CD4-positive, alpha-beta T cell treated with Interleukin-6 at 100 ng/mL for 8 hours (primary cell): Measurements from ENCODE around the gene STXBP1.

Experiments
- DNase-seq: peaks from one replicate; pipeline ENCODE4 v3.0.0-alpha.2; 2020; ENCODE audit warnings: mixed read lengths, low spot score

Gene STXBP1

GRCh38 chr9:127715470-127716337, 103.6 kb downstream of the STXBP1 start, which contains the start of the genes PTRH1 and TTC16:
Gene PTRH1, minus strand, starts transcription at chr9:127715663. Its CDS starts 24 bp downstream, at chr9:127715639.
Gene TTC16, plus strand, starts transcription at chr9:127716079. Its CDS starts 67 bp downstream, at chr9:127716146.
- DNase-seq = peak; percentile 93

- DNase-seq = no peak
These were observed 104.3 kb downstream of the STXBP1 start for GRCh38 chr9:127716412-127716811.

- no peak for DNase-seq
These were observed 105.7 kb downstream of the STXBP1 start for GRCh38 chr9:127717766-127718165.

DNA sequence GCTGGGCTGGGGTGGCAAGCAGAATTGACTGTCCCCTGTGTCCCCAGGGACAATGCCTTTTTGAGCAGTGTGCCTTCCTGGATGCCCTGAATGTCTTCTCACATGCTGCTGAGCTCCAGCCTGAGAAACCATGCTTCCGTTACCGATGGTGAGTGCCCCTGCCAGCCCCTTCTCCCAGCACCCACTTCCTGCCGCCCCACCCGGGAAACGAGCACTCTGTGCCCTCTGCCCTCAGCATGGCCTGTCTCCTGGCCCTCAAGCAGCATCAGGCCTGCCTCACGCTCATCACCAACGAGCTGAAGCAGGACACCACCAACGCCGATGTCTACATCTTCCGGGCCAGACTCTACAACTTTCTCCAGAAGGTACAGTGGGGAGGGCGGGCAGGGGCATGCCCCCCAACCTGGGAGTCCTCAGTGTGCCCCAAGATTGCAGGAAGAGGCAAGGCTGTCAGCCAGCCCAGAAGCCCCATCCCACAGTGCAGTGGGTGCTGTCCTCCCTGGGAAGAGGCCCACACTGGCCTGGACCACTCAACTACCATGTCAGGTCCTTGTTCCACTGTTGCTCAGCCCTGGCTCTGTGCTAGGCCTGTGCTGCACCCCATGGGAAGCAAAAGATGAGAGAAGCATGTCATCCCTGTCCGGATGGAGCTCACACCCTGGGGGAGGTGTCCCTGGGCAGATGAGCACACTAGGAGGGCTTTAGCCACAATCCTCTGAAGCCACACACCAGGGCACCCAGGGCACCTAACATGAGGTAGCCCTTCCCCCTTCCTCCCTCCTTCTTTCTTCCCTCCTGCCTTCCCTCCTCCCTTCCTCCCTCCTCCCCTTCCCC, 108.2 kb downstream of the STXBP1 start:
- peak; percentile 46 for DNase-seq

DNA sequence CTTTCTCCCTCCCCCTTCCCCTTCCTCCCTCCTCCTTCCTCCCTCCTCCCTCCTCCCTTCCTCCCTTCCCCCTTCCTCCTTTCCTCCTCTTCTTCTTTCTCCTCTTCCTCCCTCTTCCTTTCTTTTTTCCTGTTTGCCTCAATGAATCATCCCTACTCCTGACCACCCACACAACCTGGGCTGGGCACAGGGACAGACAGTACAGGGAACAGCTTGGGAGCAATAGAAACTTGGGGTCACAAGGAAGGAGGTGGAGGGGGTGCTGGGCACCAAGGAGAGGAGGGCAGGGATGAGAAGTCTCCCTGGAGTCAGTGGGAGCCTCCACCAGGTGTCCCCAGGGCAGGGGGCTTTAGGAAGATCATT, 108.8 kb downstream of the STXBP1 start:
- DNase-seq = no peak

DNA sequence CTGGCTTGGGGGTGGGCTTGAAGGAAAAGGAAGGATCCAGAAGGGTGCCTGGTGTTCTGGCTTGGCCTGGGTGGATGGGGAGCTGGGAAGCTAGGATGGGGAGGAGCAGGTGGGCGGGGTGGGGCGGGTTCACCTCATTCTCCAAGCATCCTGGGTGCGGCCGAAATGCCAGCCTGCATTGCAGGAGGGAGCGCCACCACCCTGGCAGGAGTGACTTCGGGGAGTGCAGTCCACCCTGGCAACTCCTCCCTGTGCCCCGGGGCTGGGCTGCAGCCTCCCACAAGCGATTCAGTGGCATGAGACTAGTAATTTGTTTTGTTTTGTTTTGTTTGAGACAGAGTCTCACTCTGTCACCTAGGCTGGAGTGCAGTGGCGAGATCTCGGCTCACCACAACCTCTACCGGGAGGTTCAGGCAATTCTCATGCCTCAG, 109.3 kb downstream of the STXBP1 start:
- DNase-seq = no peak

DNA sequence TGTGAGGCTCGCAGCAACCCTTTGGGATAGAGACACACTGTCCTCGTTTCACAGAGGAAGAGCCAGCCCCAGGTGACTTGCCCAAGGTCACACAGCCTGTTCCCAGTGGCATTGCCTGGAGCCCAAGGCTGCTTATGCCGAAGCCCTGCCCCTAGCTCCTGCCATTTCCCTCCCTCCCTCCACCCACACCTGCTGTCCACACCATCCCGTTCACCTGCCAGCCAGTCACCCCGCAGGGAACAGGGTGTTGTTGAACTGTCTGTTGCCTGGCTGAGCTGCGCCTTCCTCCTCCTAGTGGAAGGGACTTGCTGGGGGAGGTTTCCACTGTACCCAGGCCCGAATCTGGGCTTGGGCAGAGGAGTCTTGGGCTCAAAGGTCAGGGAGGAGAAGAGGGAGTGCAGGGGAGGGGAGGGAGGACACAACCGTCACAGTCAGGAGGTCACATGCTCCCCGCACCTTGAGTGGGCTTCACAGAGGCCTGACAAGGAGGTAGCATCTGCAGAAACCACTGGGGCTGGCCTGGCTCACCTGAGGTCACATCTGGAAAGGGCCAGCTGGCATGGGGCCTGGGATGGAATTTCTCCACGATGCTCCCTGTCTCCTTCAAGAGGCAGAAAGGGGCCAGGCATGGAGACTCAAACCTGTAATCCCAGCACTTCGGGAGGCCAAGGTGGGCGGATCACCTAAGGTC, 110.1 kb downstream of the STXBP1 start:
- no peak for DNase-seq

- no peak for DNase-seq
These were observed 110.9 kb downstream of the STXBP1 start for GRCh38 chr9:127723013-127723412.

DNA sequence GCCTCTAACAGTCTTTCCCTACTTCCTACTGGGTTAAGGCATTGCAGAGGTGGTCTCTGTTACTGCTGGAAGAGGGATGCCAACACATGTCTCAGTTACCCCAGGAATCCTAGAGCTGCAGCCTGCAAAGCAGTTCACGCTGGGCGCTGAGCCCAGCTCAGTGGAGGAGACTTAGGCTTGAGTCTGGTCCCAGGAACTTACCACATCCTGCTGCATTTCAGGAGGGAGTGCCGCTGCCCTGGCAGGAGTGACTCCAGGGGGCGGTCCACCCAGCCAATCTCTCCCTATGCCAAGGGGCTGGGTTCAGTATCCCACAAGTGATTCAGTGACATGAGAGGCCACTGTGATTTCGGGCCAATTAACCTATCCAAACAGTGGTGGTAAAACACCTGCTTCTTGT, 111.4 kb downstream of the STXBP1 start:
- DNase-seq = no peak

- no peak for DNase-seq
These were observed 111.9 kb downstream of the STXBP1 start for GRCh38 chr9:127724012-127724411.

GRCh38 chr9:127726871-127727270, 114.8 kb downstream of the STXBP1 start:
- no peak for DNase-seq

DNA sequence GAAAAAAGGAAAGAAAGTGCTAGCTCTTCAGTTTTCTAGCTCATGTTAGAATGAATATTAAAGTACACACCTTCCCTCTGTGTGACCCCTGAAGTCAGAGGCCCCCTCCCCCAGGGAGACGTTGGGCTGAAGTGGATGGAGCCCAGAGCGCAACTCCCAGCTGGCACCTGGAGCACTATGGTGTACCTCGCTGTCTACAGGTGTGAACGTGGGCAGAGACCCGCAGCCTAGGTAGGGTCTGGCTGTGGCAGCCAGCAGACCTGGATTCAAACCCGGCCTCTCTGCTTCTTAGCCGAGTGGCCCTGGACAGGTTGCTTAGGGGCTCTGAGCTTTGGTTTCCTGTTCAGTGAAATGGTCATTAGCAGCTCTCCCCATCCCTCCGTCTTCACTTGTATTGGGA, 116.7 kb downstream of the STXBP1 start:
- no peak for DNase-seq

DNA sequence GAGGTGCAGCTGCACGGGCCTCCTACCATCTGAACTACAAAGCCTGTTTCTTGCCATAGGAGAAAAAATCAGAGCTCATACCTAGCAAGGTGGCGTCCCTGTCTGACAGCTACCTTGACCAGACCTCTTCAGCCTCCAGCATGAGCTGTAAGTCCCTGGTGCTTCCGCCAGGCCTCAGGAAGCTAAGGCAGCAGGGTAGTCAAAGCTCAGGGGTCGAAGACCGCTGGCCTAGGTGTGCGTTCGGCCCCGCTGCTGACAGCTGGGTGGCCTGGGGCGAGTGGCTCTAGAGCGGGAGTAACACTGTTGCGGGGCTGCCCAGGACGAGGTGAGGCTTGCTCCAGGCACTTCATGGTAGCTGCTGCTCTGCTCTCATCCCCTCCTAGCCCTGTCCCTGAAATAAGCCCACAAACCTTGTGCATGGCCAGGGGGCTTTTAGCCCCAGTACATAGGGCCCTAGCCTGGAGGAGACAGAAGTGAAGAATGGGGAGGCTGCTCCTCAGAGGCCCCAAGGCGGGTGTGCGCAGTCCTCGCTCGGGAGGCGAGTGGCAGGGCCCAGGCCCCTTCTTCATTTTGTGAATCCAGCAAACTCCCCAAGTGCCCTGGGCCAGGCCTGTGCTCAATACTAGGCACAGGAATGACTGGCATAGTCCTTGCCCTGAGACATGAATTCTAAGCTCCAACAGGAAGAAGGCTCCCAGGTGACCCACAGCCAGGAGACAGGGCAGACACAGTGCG, 117.6 kb downstream of the STXBP1 start:
- DNase-seq = no peak

DNA sequence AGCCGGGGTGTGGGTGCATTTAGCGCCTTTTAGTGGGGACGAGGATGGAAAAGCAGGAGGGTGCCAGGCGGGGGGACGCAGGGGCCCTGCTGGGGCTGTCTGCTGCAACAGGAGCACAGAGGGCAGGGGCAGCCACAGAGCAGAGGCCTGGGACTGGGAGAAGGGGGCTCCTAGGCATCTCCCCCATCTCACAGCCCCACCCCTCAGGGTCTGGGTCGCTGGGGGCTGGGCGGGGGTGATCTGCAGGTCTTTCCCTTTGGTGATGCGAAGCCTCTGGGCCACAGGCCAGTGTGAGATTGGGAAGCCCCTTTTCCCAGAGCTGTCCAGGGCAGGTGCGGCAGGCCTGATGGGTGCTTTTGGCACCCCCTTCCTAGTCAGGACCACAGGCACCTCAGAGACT, 118.2 kb downstream of the STXBP1 start:
- DNase-seq = no peak

DNA sequence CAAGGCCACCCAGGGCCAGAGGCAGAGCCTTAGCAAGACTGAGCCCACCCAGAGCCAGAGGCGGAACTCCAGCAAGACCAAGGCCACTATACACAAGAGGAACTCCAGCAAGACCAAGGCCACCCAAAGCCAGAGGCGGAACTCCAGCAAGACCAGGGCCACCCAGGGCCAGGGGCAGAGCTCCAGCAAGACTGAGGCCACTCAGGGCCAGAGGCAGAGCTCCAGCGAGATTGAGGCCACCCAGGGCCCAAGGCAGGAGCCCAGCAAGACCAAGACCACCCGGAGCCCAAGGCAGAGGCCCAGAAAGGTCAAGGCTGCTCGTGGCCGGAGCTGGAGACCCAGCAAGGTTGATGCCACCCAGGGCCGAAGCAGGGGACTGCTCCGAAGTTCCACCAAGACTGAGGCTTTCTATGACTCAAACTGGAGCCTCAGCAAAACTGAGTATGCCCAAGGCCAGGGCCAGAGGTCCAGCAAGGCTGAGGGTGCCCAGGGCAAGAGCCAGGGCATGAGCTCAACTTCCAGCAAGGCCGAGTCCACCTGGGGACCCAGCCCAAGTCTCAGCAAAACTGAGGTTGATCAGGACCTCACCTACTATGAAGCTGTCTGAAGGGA, 118.8 kb downstream of the STXBP1 start:
- DNase-seq = no peak

- DNase-seq = no peak
These were observed 119.9 kb downstream of the STXBP1 start for GRCh38 chr9:127731938-127732337.

DNA sequence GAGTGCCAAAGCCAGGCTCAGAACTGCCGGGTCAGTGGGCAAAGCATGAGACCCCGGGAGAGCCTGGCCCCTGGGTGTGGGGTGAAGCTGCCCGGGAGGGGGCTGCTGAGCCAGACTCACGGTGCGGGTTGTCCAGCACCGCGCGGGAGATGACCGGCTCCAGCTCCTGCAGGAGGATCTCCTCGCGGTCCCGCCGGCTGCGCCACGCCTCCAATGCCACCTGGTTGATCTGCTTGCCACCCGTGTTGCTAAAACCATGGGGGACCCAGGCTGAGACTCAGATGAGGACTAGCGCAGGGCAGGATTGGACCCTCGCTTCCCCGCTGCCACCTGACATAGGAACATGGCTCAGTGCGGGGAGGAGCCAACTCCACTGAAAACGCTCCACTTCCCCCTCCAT, 120.4 kb downstream of the STXBP1 start:
- DNase-seq = no peak

- no peak for DNase-seq
These were observed 121.5 kb downstream of the STXBP1 start for GRCh38 chr9:127733614-127734013.

GRCh38 chr9:127734247-127734746, 122.2 kb downstream of the STXBP1 start:
- DNase-seq = no peak

- DNase-seq = peak; percentile 97
These were observed 122.9 kb downstream of the STXBP1 start, which contains the start of gene TOR2A for GRCh38 chr9:127734747-127735529. Gene TOR2A, minus strand, starts transcription at chr9:127735294. Its CDS starts 24 bp downstream, at chr9:127735270.
